22Rv1 (cell line): ENCODE results near the gene LPCAT2.

ENCODE experiments used
- ZFX ChIP-seq: fragments of 450-650 bp; IDR thresholded peaks from 2 replicates; pipeline ENCODE4 v1.6.1; 2017; ENCODE audit warnings: antibody characterized with exemption, borderline replicate concordance
- TF ChIP-seq, protein P1 (sequence below): fragments of 450-650 bp; IDR thresholded peaks from 2 replicates; pipeline ENCODE4 v1.5.1; 2017; ENCODE audit warnings: mild to moderate bottlenecking

DNA sequence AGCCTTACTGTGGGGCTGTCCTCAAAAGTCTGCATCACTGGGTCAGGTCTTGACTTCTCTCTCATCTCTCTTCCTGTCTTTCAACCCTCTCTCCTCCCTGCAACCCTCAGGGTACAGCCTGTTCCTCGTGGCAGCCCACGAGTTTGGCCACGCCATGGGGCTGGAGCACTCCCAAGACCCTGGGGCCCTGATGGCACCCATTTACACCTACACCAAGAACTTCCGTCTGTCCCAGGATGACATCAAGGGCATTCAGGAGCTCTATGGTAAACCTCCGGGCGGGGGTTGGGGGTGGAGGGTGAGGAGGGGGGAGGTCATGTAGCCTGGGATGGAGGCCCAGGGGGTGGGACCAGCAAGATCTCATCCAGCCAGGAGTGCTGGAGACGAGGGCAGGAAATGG is 17.2 kb upstream of the LPCAT2 start:
- TF ChIP-seq, protein P1, sequence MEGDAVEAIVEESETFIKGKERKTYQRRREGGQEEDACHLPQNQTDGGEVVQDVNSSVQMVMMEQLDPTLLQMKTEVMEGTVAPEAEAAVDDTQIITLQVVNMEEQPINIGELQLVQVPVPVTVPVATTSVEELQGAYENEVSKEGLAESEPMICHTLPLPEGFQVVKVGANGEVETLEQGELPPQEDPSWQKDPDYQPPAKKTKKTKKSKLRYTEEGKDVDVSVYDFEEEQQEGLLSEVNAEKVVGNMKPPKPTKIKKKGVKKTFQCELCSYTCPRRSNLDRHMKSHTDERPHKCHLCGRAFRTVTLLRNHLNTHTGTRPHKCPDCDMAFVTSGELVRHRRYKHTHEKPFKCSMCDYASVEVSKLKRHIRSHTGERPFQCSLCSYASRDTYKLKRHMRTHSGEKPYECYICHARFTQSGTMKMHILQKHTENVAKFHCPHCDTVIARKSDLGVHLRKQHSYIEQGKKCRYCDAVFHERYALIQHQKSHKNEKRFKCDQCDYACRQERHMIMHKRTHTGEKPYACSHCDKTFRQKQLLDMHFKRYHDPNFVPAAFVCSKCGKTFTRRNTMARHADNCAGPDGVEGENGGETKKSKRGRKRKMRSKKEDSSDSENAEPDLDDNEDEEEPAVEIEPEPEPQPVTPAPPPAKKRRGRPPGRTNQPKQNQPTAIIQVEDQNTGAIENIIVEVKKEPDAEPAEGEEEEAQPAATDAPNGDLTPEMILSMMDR, result no peak
- no peak for TF ChIP-seq ZFX
